ENCODE measurements around the gene MTHFSD.

Gene MTHFSD

DNA sequence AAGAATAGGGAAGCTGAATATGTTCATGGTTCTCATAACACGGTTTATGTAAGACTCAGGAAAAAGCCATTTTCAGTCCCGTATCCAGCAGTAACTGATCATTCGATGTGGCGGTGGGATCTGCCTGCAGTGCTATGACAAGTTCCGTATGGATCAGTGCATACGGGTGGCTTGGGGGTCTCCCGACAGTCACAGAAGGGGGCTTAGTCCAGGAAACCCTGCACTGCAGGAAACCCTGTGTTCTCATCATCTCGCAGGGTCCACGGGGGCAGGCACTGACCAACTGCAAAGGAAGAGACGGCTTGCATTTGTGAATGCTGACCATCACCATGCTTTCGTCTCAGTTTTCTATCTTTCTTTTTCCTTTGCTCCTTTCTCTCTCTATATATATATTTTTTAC is 7.7 kb downstream of the MTHFSD start:
- no peak overlapping the region for H3K4me3 ChIP-seq (ENCODE audit: low read depth, low read length)
- no peak for TF ChIP-seq CTCF (conservative IDR thresholded peaks at IDR 0.05; ENCODE audit: low read depth, low read length)
- DNase-seq (ENCODE audit: low read depth), result no peak

DNA sequence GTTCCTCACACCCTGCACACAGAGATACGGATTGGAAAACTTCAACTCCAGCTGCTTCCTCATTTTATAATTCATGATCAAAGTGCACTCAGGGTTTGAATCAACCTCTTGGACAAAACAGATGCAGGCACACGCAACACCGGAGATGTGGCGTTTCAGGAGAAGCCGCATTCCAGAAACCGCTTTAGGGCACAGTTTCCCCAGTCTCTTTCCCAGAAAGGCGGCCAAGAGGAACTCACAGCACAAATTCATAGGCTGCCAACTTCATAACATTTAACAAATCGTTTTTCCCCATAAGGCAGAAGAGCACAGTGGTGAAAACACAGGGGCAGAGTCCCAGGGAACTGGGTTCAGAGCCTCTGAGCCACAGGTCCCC is 8.4 kb downstream of the MTHFSD start:
- DNase-seq (ENCODE audit: low read depth), result no peak
- H3K4me3 ChIP-seq (ENCODE audit: low read depth, low read length), result no peak overlapping the region
- no peak for TF ChIP-seq CTCF (conservative IDR thresholded peaks at IDR 0.05; ENCODE audit: low read depth, low read length)

- peak; percentile 9 for DNase-seq (ENCODE audit: low read depth)
- no peak for TF ChIP-seq CTCF (conservative IDR thresholded peaks at IDR 0.05; ENCODE audit: low read depth, low read length)
- H3K4me3 ChIP-seq (ENCODE audit: low read depth, low read length), result no peak overlapping the region
These were observed 8.9 kb downstream of the MTHFSD start for GRCh38 chr16:86545954-86546637.

- no peak for TF ChIP-seq CTCF (conservative IDR thresholded peaks at IDR 0.05; ENCODE audit: low read depth, low read length)
- no peak for DNase-seq (ENCODE audit: low read depth)
- H3K4me3 ChIP-seq (ENCODE audit: low read depth, low read length), result no peak overlapping the region
These were observed 9.6 kb downstream of the MTHFSD start for GRCh38 chr16:86545481-86545880.

DNA sequence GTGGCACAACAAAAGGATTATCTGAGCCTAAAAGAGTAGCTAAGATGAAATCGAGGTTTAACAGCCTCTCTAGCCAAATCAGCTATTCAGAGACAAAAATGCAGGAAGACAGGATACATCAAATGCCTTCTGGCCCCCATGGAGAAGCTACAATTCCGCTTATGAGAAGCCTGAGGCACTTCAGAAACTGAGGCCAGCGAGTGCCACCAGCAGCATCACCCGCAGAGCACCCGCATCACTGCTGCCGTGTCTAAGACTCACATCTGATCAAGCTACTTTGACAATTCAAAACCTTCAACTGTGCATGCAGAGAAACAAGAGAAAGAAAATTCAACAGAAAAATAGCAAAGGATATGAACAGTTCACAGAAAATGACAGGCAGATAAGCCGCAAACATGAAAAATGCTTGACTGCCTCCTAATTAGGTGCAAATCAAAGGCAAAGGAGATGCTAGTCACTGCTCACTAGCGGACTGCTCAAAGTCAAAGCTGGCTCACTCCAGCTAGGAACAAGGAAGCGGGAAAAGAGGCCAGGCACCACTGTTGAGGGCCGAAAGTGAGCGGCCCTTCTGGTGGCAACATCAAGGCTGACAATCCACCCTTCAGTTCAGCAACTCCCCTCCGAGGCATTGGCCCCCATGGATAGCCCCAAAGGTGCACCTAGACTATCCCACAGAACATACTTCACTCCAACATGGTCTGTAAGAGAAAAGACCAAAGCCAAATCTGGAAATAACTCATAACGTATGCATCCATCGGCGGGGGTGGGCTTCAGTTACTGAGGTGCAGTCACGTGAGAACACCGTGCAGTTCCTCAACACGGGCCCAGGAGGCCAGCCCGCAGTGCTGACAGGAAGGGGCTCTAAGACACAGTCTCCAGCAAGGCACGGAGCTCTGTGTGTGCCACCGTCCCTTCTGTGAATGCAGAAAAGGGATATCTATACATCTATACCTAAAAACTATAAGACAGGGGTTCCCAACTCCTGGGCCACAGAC is 12.0 kb downstream of the MTHFSD start:
- TF ChIP-seq CTCF (conservative IDR thresholded peaks at IDR 0.05; ENCODE audit: low read depth, low read length), result no peak
- H3K4me3 ChIP-seq (ENCODE audit: low read depth, low read length), result no peak overlapping the region
- no peak for DNase-seq (ENCODE audit: low read depth)

- DNase-seq (ENCODE audit: low read depth), result no peak
- no peak overlapping the region for H3K4me3 ChIP-seq (ENCODE audit: low read depth, low read length)
These were observed 13.5 kb downstream of the MTHFSD start for GRCh38 chr16:86541560-86541959.

More at GRCh38 chr16:86541560-86541959, 13.5 kb downstream of the MTHFSD start:
- TF ChIP-seq CTCF (conservative IDR thresholded peaks at IDR 0.05; ENCODE audit: low read depth, low read length), result no peak

Measured in choroid plexus epithelial cell (primary cell).